Trophoblast cell (in vitro differentiated cells and primary cell): ENCODE data around the gene TSHZ2.

Experiments
- DNase-seq, 2 donors: peaks; one replicate each; pipeline ENCODE4 v3.0.0-alpha.2; 2016
- H2AFZ ChIP-seq: 2 replicates; pipeline ENCODE4 v1.6.1; 2013; ENCODE audit warnings: low read length, moderate library complexity, mild to moderate bottlenecking; ENCODE audit not compliant: insufficient read depth, poor library complexity
- H2AK5ac ChIP-seq: 2 replicates; pipeline ENCODE4 v1.6.1; 2013; ENCODE audit warnings: mild to moderate bottlenecking, low read length
- H2BK120ac ChIP-seq: 2 replicates; pipeline ENCODE4 v1.6.1; 2013; ENCODE audit warnings: low read length, mild to moderate bottlenecking, moderate library complexity; ENCODE audit not compliant: insufficient read depth, poor library complexity
- H2BK12ac ChIP-seq: 2 replicates; pipeline ENCODE4 v1.6.1; 2013; ENCODE audit warnings: mild to moderate bottlenecking, low read length, moderate library complexity
- H2BK5ac ChIP-seq: 2 replicates; pipeline ENCODE4 v1.6.1; 2013; ENCODE audit warnings: low read length, low read depth, moderate library complexity, mild to moderate bottlenecking; ENCODE audit not compliant: poor library complexity
- H3K14ac ChIP-seq: 2 replicates; pipeline ENCODE4 v1.6.1; 2013; ENCODE audit warnings: mild to moderate bottlenecking, low read length
- H3K18ac ChIP-seq: 2 replicates; pipeline ENCODE4 v1.6.1; 2013; ENCODE audit warnings: mild to moderate bottlenecking, low read length
- H3K23ac ChIP-seq: 2 replicates; pipeline ENCODE4 v1.6.1; 2013; ENCODE audit warnings: low read length
- H3K27ac ChIP-seq: 2 replicates; pipeline ENCODE4 v1.5.1; 2013; ENCODE audit warnings: low read depth, mild to moderate bottlenecking, inconsistent platforms, low read length, moderate library complexity
- H3K27me3 ChIP-seq: 2 replicates; pipeline ENCODE4 v1.6.1; 2013; ENCODE audit warnings: inconsistent platforms, mild to moderate bottlenecking, low read length, moderate library complexity; ENCODE audit not compliant: insufficient read depth
- H3K36me3 ChIP-seq, 2 experiments: 1 replicate in 1 of 2; 2 replicates in 1 of 2; pipeline ENCODE4 v1.6.1; 2013; ENCODE audit warnings: low read length in 2 of 2, mild to moderate bottlenecking in 2 of 2, moderate library complexity in 1 of 2; ENCODE audit not compliant: insufficient read depth in 2 of 2, control insufficient read depth in 1 of 2
- H3K4ac ChIP-seq: 2 replicates; pipeline ENCODE4 v1.6.1; 2013; ENCODE audit warnings: low read depth, mild to moderate bottlenecking, low read length, moderate library complexity
- H3K4me1 ChIP-seq, 2 experiments: 1 replicate in 1 of 2; 2 replicates in 1 of 2; pipeline ENCODE4 v1.6.1; 2013; ENCODE audit warnings: low read length in 2 of 2, mild to moderate bottlenecking in 2 of 2, moderate library complexity in 1 of 2; ENCODE audit not compliant: insufficient read depth in 2 of 2, control insufficient read depth in 1 of 2
- H3K4me2 ChIP-seq: 2 replicates; pipeline ENCODE4 v1.6.1; 2013; ENCODE audit warnings: inconsistent platforms, mild to moderate bottlenecking, low read length, moderate library complexity
- H3K4me3 ChIP-seq: 2 replicates; pipeline ENCODE4 v1.5.1; 2013; ENCODE audit warnings: mild to moderate bottlenecking, low read depth, low read length, inconsistent platforms
- H3K79me1 ChIP-seq: one replicate; pipeline ENCODE4 v1.6.1; 2013; ENCODE audit warnings: low read length
- H3K79me2 ChIP-seq: 2 replicates; pipeline ENCODE4 v1.6.1; 2013; ENCODE audit warnings: low read length, mild to moderate bottlenecking; ENCODE audit not compliant: control insufficient read depth, insufficient read depth, poor library complexity
- H3K9ac ChIP-seq: 2 replicates; pipeline ENCODE4 v1.6.1; 2013; ENCODE audit warnings: mild to moderate bottlenecking, low read length
- H3K9me3 ChIP-seq: 2 replicates; pipeline ENCODE4 v1.6.1; 2013; ENCODE audit warnings: low read depth, mild to moderate bottlenecking, control low read depth, inconsistent platforms, low read length; ENCODE audit not compliant: insufficient read depth
- H4K12ac ChIP-seq: 2 replicates; pipeline ENCODE4 v1.6.1; 2013; ENCODE audit warnings: low read depth, mild to moderate bottlenecking, low read length, moderate library complexity
- H4K8ac ChIP-seq: 2 replicates; pipeline ENCODE4 v1.6.1; 2013; ENCODE audit warnings: low read depth, mild to moderate bottlenecking, low read length, moderate library complexity
- H4K91ac ChIP-seq: one replicate; pipeline ENCODE4 v1.6.1; 2013; ENCODE audit warnings: low read depth, mild to moderate bottlenecking, low read length, moderate library complexity
- WGBS: extraction: QIAGEN DNeasy Blood & Tissue Kit; methylation state at CpG from one replicate; pipeline ENCODE4 v1.1.7; 2013; ENCODE audit warnings: missing lambda C conversion rate; ENCODE audit not compliant: insufficient read length, insufficient coverage; ENCODE audit errors: extremely low coverage; 5-methylcytosine and 5-hydroxymethylcytosine counted together

Gene TSHZ2

GRCh38 chr20:53298260-53298659 is 326.1 kb downstream of the TSHZ2 start:
- no peak overlapping the region for H4K91ac ChIP-seq
- no peaks in the 10 kb centered on the region for H3K27me3 ChIP-seq

DNA sequence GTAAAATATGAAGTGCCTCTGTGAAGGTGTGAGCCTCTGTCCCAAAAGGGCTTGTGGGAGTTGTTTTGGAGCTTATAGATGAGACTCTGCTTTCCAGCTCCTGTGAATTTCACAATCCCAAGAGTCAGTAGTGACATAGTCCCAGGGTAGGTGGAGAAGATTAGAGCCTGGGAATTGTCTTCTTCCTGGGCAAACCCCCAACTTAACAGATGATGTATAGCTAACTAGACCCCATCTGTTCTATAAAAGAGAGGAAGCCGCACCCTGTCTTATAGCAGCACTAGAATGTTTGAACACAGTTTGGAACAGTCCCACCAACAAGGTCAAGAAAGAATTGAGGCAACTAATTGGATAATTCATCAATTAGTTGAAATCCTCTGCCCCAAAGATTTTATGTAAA is 326.8 kb downstream of the TSHZ2 start:
- Histone ChIP-seq H3K79me1 (no peaks in the 10 kb centered on the region), H3K9ac (no peak overlapping the region), H3K36me3 (no peaks in the 10 kb centered on the region)

More at GRCh38 chr20:53298260-53298659, 326.1 kb downstream of the TSHZ2 start:
- Histone ChIP-seq H3K18ac (no peak overlapping the region), H3K79me2 (no peaks in the 10 kb centered on the region), H2BK5ac (no peak overlapping the region), H2AFZ (no peak overlapping the region), H3K4me3 (no peak overlapping the region), H3K4ac (no peak overlapping the region), H3K9me3 (no peaks in the 10 kb centered on the region), H4K8ac (no peak overlapping the region), H2BK120ac (no peak overlapping the region), H4K12ac (no peak overlapping the region), H3K4me2 (no peak overlapping the region), H3K9ac (no peak overlapping the region), H3K4me1 (no peaks in the 10 kb centered on the region), H2BK12ac (no peak overlapping the region), H3K14ac (no peak overlapping the region), H3K36me3 (no peaks in the 10 kb centered on the region), H2AK5ac (no peak overlapping the region), H3K79me1 (no peaks in the 10 kb centered on the region), H3K23ac (no peak overlapping the region), H3K27ac (no peak overlapping the region)
- no CpG with 5 or more reads among the region's 6 CpGs for WGBS
- DNase-seq: no peak

DNA sequence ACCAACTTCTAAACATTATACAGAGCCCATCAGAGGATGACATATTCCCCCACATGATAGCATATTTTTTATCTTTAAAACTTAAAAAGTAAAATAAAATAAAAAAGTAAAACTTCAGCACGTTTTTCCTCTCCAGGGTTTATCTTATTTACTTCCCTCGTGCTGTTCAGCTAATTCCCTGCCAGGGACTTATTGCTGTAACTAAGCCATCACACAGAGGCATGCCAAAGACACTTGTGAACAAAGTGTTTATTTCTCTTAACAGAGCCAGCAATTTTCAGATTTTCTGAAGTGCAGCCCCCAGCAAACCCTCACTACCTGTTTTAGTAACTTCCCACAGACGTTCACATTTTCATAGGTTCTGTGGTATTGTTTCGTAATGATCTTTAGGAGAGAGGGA is 327.7 kb downstream of the TSHZ2 start:
- Histone ChIP-seq H3K4me1 (no peaks in the 10 kb centered on the region), H4K8ac (no peak overlapping the region), H3K4ac (no peak overlapping the region), H3K14ac (no peak overlapping the region), H3K9me3 (no peaks in the 10 kb centered on the region), H2BK12ac (no peak overlapping the region), H4K91ac (no peak overlapping the region), H2BK5ac (no peak overlapping the region), H2AFZ (no peak overlapping the region), H3K4me3 (no peak overlapping the region), H2BK120ac (no peak overlapping the region), H3K36me3 (no peaks in the 10 kb centered on the region), H3K4me2 (no peak overlapping the region), H3K27ac (no peak overlapping the region), H3K18ac (no peak overlapping the region), H4K12ac (no peak overlapping the region), H3K23ac (no peak overlapping the region), H3K9ac (no peak overlapping the region), H3K79me1 (no peaks in the 10 kb centered on the region), H3K27me3 (no peaks in the 10 kb centered on the region), H3K79me2 (no peaks in the 10 kb centered on the region), H2AK5ac (no peak overlapping the region)
- WGBS: no CpG with 5 or more reads among the region's 4 CpGs
- no peak for DNase-seq

More for the DNA sequence above, 326.8 kb downstream of the TSHZ2 start:
- no peak overlapping the region for H3K4me3 ChIP-seq
- no peak overlapping the region for H2BK5ac ChIP-seq
- no peak overlapping the region for H2BK12ac ChIP-seq
- H3K27ac ChIP-seq: no peak overlapping the region
- H3K23ac ChIP-seq: no peak overlapping the region
- WGBS: no CpG with 5 or more reads among the region's 1 CpG
- no peak overlapping the region for H4K91ac ChIP-seq
- H3K4me1 ChIP-seq: no peaks in the 10 kb centered on the region
- no peak overlapping the region for H4K8ac ChIP-seq
- H3K18ac ChIP-seq: no peak overlapping the region
- no peaks in the 10 kb centered on the region for H3K9me3 ChIP-seq
- H3K4me2 ChIP-seq: no peak overlapping the region
- no peak overlapping the region for H2BK120ac ChIP-seq
- no peak for DNase-seq
- H3K79me2 ChIP-seq: no peaks in the 10 kb centered on the region
- H3K14ac ChIP-seq: no peak overlapping the region
- no peak overlapping the region for H2AK5ac ChIP-seq
- H2AFZ ChIP-seq: no peak overlapping the region
- no peak overlapping the region for H4K12ac ChIP-seq
- no peaks in the 10 kb centered on the region for H3K27me3 ChIP-seq
- H3K4ac ChIP-seq: no peak overlapping the region

DNA sequence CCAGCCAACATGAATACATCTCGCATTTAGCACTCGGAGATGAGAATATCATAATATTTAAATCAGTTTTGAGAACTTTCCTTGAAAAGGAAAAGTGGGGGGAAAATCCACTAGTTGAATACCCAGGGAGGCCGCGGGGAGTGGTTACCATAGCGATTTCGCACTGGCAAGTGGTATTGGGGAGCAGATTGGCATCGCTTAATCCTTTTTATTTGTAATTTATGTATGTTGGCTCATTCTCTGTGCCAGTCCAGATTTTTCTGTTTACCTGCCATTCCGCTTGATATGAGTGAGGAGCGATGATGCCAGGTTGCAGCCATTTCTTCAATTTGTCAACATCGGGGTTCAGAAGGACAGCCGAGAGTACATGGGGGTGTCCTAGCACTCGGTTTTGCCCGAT is 329.7 kb downstream of the TSHZ2 start:
- Histone ChIP-seq H3K18ac (no peak overlapping the region), H3K9ac (no peak overlapping the region), H4K8ac (no peak overlapping the region), H3K23ac (no peak overlapping the region), H3K4me3 (no peak overlapping the region), H3K79me1 (no peaks in the 10 kb centered on the region), H3K27ac (no peak overlapping the region), H3K36me3 (no peaks in the 10 kb centered on the region), H2AFZ (no peak overlapping the region), H4K12ac (no peak overlapping the region), H2BK5ac (no peak overlapping the region), H3K4ac (no peak overlapping the region), H3K9me3 (no peaks in the 10 kb centered on the region), H2BK120ac (no peak overlapping the region), H2AK5ac (no peak overlapping the region), H3K14ac (no peak overlapping the region), H3K27me3 (no peaks in the 10 kb centered on the region), H4K91ac (no peak overlapping the region), H3K4me2 (no peak overlapping the region), H2BK12ac (no peak overlapping the region), H3K4me1 (no peaks in the 10 kb centered on the region), H3K79me2 (no peaks in the 10 kb centered on the region)
- WGBS: no CpG with 5 or more reads among the region's 13 CpGs
- DNase-seq: no peak
